Keratinocyte (primary cell): Measurements from ENCODE around the gene PPP1R13L. TPM values are rescaled to one million over a fixed set of nuclear protein-coding genes. Genes with fewer than 3 reads are reported as not detected.
A peak's percentile ranks its signal among the peaks of the same experiment; 100 is the strongest.

Source experiments
- DNase-seq: peaks from one replicate; pipeline ENCODE4 v3.0.0-alpha.2; 2011; ENCODE audit warnings: low read depth, missing footprints, low spot score
- FAIRE-seq: peaks from 2 replicates; lab custom pipeline; 2011; peaks lifted over from hg19 to GRCh38; lab: Jason Lieb, UNC
- H2AFZ ChIP-seq: 2 replicates; pipeline ENCODE4 v1.6.0; 2012; ENCODE audit warnings: low read length, control low read depth, inconsistent platforms; ENCODE audit not compliant: control insufficient read depth
- H3K27ac ChIP-seq: 2 replicates; pipeline ENCODE4 v1.5.1; 2011; ENCODE audit warnings: low read length; ENCODE audit not compliant: control insufficient read depth, insufficient read depth
- H3K27me3 ChIP-seq: 3 replicates; pipeline ENCODE4 v1.6.0; 2011; ENCODE audit warnings: low read length; ENCODE audit not compliant: control insufficient read depth, insufficient read depth; ENCODE audit errors: extremely low read depth
- H3K36me3 ChIP-seq, 2 experiments: 2 replicates in 1 of 2; 3 replicates in 1 of 2; pipeline ENCODE4 v1.5.1; 2011; ENCODE audit warnings: low read length in 2 of 2, mild to moderate bottlenecking in 1 of 2; ENCODE audit not compliant: control insufficient read depth in 2 of 2, insufficient read depth in 2 of 2; ENCODE audit errors: extremely low read depth in 1 of 2
- H3K4me1 ChIP-seq: 3 replicates; pipeline ENCODE4 v1.5.1; 2011; ENCODE audit warnings: low read length; ENCODE audit not compliant: control insufficient read depth, insufficient read depth; ENCODE audit errors: extremely low read depth
- H3K4me2 ChIP-seq: 3 replicates; pipeline ENCODE4 v1.6.0; 2011; ENCODE audit warnings: low read depth, low read length; ENCODE audit not compliant: control insufficient read depth, insufficient read depth; ENCODE audit errors: extremely low read depth
- H3K4me3 ChIP-seq, 3 experiments: fragments of 200-600 bp in 1 of 3; sonication (generic) in 1 of 3; 2 replicates in 2 of 3; 3 replicates in 1 of 3; pipeline ENCODE4 v1.5.1; 2011 to 2016; ENCODE audit warnings: low read length in 3 of 3, mild to moderate bottlenecking in 3 of 3, control low read depth in 2 of 3, inconsistent platforms in 1 of 3, low read depth in 1 of 3, mixed read lengths in 1 of 3, mixed run types in 1 of 3, moderate library complexity in 1 of 3; ENCODE audit not compliant: control insufficient read depth in 2 of 3, insufficient read depth in 2 of 3; ENCODE audit errors: extremely low read depth in 1 of 3
- H3K79me2 ChIP-seq: 2 replicates; pipeline ENCODE4 v1.6.0; 2012; ENCODE audit warnings: low read length; ENCODE audit not compliant: control insufficient read depth, insufficient read depth
- H3K9ac ChIP-seq: 3 replicates; pipeline ENCODE4 v1.6.0; 2011; ENCODE audit warnings: low read length; ENCODE audit not compliant: control insufficient read depth, insufficient read depth; ENCODE audit errors: extremely low read depth
- H3K9me1 ChIP-seq: 3 replicates; pipeline ENCODE4 v1.6.0; 2011; ENCODE audit warnings: low read length; ENCODE audit not compliant: control insufficient read depth, insufficient read depth; ENCODE audit errors: extremely low read depth
- H3K9me3 ChIP-seq: 2 replicates; pipeline ENCODE4 v1.5.1; 2012; ENCODE audit warnings: low read depth, low read length; ENCODE audit not compliant: control insufficient read depth
- H4K20me1 ChIP-seq: 3 replicates; pipeline ENCODE4 v1.6.0; 2011; ENCODE audit warnings: low read length; ENCODE audit not compliant: control insufficient read depth, insufficient read depth; ENCODE audit errors: extremely low read depth
- EZH2 ChIP-seq: IDR thresholded peaks from one replicate; pipeline ENCODE4 v1.6.1; 2012; ENCODE audit warnings: inconsistent platforms, mild to moderate bottlenecking, low read length, moderate library complexity
- dilution Hi-C: fragments of 300-500 bp; cut with MboI; formaldehyde crosslinking; loops from one replicate; pipeline ENCODE4 v1.7.0; 2020; ENCODE audit warnings: low sequenced_read_pairs; ENCODE audit not compliant: extremely low pct_ligation_motif_present
- polyA plus RNA-seq, 5 experiments: library from polyadenylated mRNA; depleted of rRNA in 3 of 5; stranded (reverse) in 3 of 5; stranded (forward) in 1 of 5; unstranded in 1 of 5; fragments of >200 nt; gene quantifications; 1 replicate in 1 of 5; 2 replicates in 3 of 5; 3 replicates in 1 of 5; pipeline versions ENCODE4 v1.2.1 to v1.2.3, GENCODE V29; 2011 to 2012; ENCODE audit warnings: missing spikeins in 2 of 5, low read depth in 1 of 5, low replicate concordance in 1 of 5
- TF ChIP-seq, protein P1 (sequence below), 3 experiments: IDR thresholded peaks in 1 of 3; conservative IDR thresholded peaks in 1 of 3; optimal IDR thresholded peaks in 1 of 3; 2 replicates in 2 of 3; 3 replicates in 1 of 3; pipeline versions ENCODE3 to v1.5.1; 2011; ENCODE audit warnings: low read length in 3 of 3, mild to moderate bottlenecking in 3 of 3, moderate library complexity in 2 of 3, control low read depth in 1 of 3, inconsistent platforms in 1 of 3; ENCODE audit not compliant: insufficient read depth in 2 of 3; ENCODE audit errors: extremely low read depth in 1 of 3

The PPP1R13L gene
- polyA plus RNA-seq, 1 donor (not counting 4 experiments of a cell fraction or from before 2014, with no cell fraction given): 31.2 TPM

- no peaks in the 10 kb centered on the region for H3K36me3 ChIP-seq
- DNase-seq (peak; percentile 98), FAIRE-seq (peak; percentile 83)
- H3K4me1 ChIP-seq: peaks cover 71% of the 10 kb centered on the region
- no peaks in the 10 kb centered on the region for H3K9me3 ChIP-seq
- no peaks in the 10 kb centered on the region for H3K79me2 ChIP-seq
- H3K9me1 ChIP-seq: no peaks in the 10 kb centered on the region
- peak overlapping the region; percentile 78 for H3K9ac ChIP-seq
- H3K4me3 ChIP-seq: peak overlapping the region in 1 of 3 experiments; percentile 24
- dilution Hi-C loops: no loop called here
- no peaks in the 10 kb centered on the region for H3K27me3 ChIP-seq
- no peaks in the 10 kb centered on the region for H4K20me1 ChIP-seq
- peak overlapping the region; percentile 72 for H3K4me2 ChIP-seq
- no peak overlapping the region for H2AFZ ChIP-seq
- TF ChIP-seq EZH2: no peak
- TF ChIP-seq, protein P1, sequence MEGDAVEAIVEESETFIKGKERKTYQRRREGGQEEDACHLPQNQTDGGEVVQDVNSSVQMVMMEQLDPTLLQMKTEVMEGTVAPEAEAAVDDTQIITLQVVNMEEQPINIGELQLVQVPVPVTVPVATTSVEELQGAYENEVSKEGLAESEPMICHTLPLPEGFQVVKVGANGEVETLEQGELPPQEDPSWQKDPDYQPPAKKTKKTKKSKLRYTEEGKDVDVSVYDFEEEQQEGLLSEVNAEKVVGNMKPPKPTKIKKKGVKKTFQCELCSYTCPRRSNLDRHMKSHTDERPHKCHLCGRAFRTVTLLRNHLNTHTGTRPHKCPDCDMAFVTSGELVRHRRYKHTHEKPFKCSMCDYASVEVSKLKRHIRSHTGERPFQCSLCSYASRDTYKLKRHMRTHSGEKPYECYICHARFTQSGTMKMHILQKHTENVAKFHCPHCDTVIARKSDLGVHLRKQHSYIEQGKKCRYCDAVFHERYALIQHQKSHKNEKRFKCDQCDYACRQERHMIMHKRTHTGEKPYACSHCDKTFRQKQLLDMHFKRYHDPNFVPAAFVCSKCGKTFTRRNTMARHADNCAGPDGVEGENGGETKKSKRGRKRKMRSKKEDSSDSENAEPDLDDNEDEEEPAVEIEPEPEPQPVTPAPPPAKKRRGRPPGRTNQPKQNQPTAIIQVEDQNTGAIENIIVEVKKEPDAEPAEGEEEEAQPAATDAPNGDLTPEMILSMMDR (optimal IDR thresholded peaks at IDR 0.05 in 1 of 3, IDR thresholded peaks at IDR 0.05 in 1 of 3, conservative IDR thresholded peaks at IDR 0.05 in 1 of 3; ENCODE audit: extremely low read depth in 1 of 3, insufficient read depth in 2 of 3, low read length in 3 of 3): no peak
- peak overlapping the region; percentile 86 for H3K27ac ChIP-seq
Observed at GRCh38 chr19:45446944-45447343, 42.1 kb upstream of the PPP1R13L start.

DNA sequence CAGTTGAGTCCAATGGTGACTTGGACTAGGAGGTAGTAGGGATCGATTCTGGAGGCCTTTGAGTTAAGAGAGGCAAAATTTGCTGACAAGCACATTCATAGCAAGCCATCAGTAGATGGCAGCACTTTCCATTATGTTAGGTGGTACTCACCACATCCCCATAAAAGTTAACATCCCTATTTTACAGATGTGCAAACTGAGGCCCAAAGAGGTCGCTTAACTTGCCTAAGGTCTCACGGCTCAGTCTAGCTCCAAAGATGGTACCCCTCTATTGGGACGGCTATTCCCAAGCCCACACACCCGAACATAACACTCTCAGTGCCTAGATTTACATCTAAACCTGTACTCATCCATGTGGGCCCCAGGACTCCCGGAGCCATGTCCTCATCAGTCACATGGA, 41.4 kb upstream of the PPP1R13L start:
- no peaks in the 10 kb centered on the region for H3K9me1 ChIP-seq
- peak; percentile 72 for FAIRE-seq
- H2AFZ ChIP-seq: no peak overlapping the region
- H3K27me3 ChIP-seq: no peaks in the 10 kb centered on the region
- peaks cover 65% of the 10 kb centered on the region for H3K4me1 ChIP-seq
- peak overlapping the region; percentile 72 for H3K4me2 ChIP-seq
- H3K9ac ChIP-seq: peak overlapping the region; percentile 78
- H4K20me1 ChIP-seq: no peaks in the 10 kb centered on the region
- H3K79me2 ChIP-seq: no peaks in the 10 kb centered on the region
- no peaks in the 10 kb centered on the region for H3K36me3 ChIP-seq
- no peaks in the 10 kb centered on the region for H3K9me3 ChIP-seq
- peak overlapping the region; percentile 86 for H3K27ac ChIP-seq
- no peak overlapping the region for H3K4me3 ChIP-seq
- TF ChIP-seq, protein P1 (optimal IDR thresholded peaks at IDR 0.05 in 1 of 3, IDR thresholded peaks at IDR 0.05 in 1 of 3, conservative IDR thresholded peaks at IDR 0.05 in 1 of 3; ENCODE audit: extremely low read depth in 1 of 3, insufficient read depth in 2 of 3, low read length in 3 of 3): peak; percentile 33 to 47 (median 39)
- TF ChIP-seq EZH2: no peak
- dilution Hi-C loops: no loop called here
- no peak for DNase-seq
